Activated naive CD4-positive, alpha-beta T cell treated with anti-CD3 and anti-CD28 coated beads, Interleukin-2, amount 10 ng/mL, durations not matched to agents 7 days and 5 days (primary cell): ENCODE measurements around the gene NBAS.

Source experiments
- CTCF ChIA-PET: fragments of 350-600 bp; sonication (Branson Sonifier 250); formaldehyde crosslinking; loops from one replicate; lab custom pipeline; 2021; ENCODE audit warnings: antibody characterized with exemption; lab: Charles Lee
- DNase-seq: peaks from one replicate; pipeline ENCODE4 v3.0.0-alpha.2; 2020
- H3K27ac Mint-ChIP-seq: one replicate; pipeline ENCODE4 v1.8.0; 2021; ENCODE audit warnings: mild to moderate bottlenecking, moderate library complexity, mixed read lengths
- H3K27me3 Mint-ChIP-seq: one replicate; pipeline ENCODE4 v1.8.0; 2021; ENCODE audit warnings: mild to moderate bottlenecking, mixed read lengths
- H3K36me3 Mint-ChIP-seq: one replicate; pipeline ENCODE4 v1.8.0; 2021; ENCODE audit warnings: mixed read lengths
- H3K4me1 Mint-ChIP-seq: one replicate; pipeline ENCODE4 v1.8.0; 2021; ENCODE audit warnings: mixed read lengths
- H3K4me3 Mint-ChIP-seq: one replicate; pipeline ENCODE4 v1.8.0; 2021; ENCODE audit warnings: mild to moderate bottlenecking, moderate library complexity, mixed read lengths
- H3K9me3 Mint-ChIP-seq: one replicate; pipeline ENCODE4 v1.8.0; 2021; ENCODE audit warnings: mixed read lengths

Gene NBAS

GRCh38 chr2:15173501-15173900, 387.6 kb downstream of the NBAS start:
- H3K36me3 Mint-ChIP-seq: peaks cover 10% of the 10 kb centered on the region
- no peaks in the 10 kb centered on the region for H3K9me3 Mint-ChIP-seq
- no peaks in the 10 kb centered on the region for H3K27me3 Mint-ChIP-seq
- DNase-seq: no peak
- peaks cover 36% of the 10 kb centered on the region for H3K4me1 Mint-ChIP-seq
- CTCF ChIA-PET: no interaction called here
- no peak overlapping the region for H3K4me3 Mint-ChIP-seq
- H3K27ac Mint-ChIP-seq: no peak overlapping the region

GRCh38 chr2:15172825-15173224, 388.3 kb downstream of the NBAS start:
- Mint-ChIP-seq H3K27me3 (no peaks in the 10 kb centered on the region), H3K36me3 (peaks cover 8% of the 10 kb centered on the region), H3K27ac (no peak overlapping the region), H3K4me3 (no peak overlapping the region), H3K9me3 (no peaks in the 10 kb centered on the region), H3K4me1 (peaks cover 29% of the 10 kb centered on the region)
- DNase-seq: no peak
- CTCF ChIA-PET: no interaction called here

GRCh38 chr2:15170070-15170775, 390.9 kb downstream of the NBAS start:
- Mint-ChIP-seq H3K4me1 (peaks cover 5% of the 10 kb centered on the region), H3K36me3 (peaks cover 2% of the 10 kb centered on the region), H3K9me3 (no peaks in the 10 kb centered on the region), H3K27me3 (no peaks in the 10 kb centered on the region), H3K27ac (no peak overlapping the region), H3K4me3 (no peak overlapping the region)
- CTCF ChIA-PET: no interaction called here
- DNase-seq: no peak

GRCh38 chr2:15169326-15170069, 391.6 kb downstream of the NBAS start:
- no peak for DNase-seq
- Mint-ChIP-seq H3K27me3 (no peaks in the 10 kb centered on the region), H3K4me3 (no peak overlapping the region), H3K27ac (no peak overlapping the region), H3K36me3 (peaks cover 2% of the 10 kb centered on the region), H3K9me3 (no peaks in the 10 kb centered on the region), H3K4me1 (peaks cover 5% of the 10 kb centered on the region)
- CTCF ChIA-PET: no interaction called here

GRCh38 chr2:15168116-15168515, 393.0 kb downstream of the NBAS start:
- CTCF ChIA-PET: no interaction called here
- DNase-seq: no peak
- H3K27ac Mint-ChIP-seq: no peak overlapping the region
- H3K4me3 Mint-ChIP-seq: no peak overlapping the region
- no peaks in the 10 kb centered on the region for H3K27me3 Mint-ChIP-seq
- H3K36me3 Mint-ChIP-seq: peaks cover 2% of the 10 kb centered on the region
- no peaks in the 10 kb centered on the region for H3K9me3 Mint-ChIP-seq
- no peaks in the 10 kb centered on the region for H3K4me1 Mint-ChIP-seq

GRCh38 chr2:15166878-15167277, 394.3 kb downstream of the NBAS start:
- CTCF ChIA-PET: no interaction called here
- Mint-ChIP-seq H3K4me3 (no peak overlapping the region), H3K4me1 (no peaks in the 10 kb centered on the region), H3K27ac (no peak overlapping the region), H3K27me3 (peaks cover 5% of the 10 kb centered on the region), H3K9me3 (no peaks in the 10 kb centered on the region), H3K36me3 (peaks cover 2% of the 10 kb centered on the region)
- no peak for DNase-seq

- H3K27me3 Mint-ChIP-seq: peaks cover 10% of the 10 kb centered on the region
- H3K9me3 Mint-ChIP-seq: no peaks in the 10 kb centered on the region
- CTCF ChIA-PET: interaction anchor here (1.1 kb wide), 1 partner anchor 19 kb away, joined by 3 read pairs; no protein-coding TSS in a partner anchor
- no peak for DNase-seq
- H3K4me1 Mint-ChIP-seq: no peaks in the 10 kb centered on the region
- no peak overlapping the region for H3K27ac Mint-ChIP-seq
- peaks cover 2% of the 10 kb centered on the region for H3K36me3 Mint-ChIP-seq
- no peak overlapping the region for H3K4me3 Mint-ChIP-seq
Measured at GRCh38 chr2:15163326-15163725, 397.8 kb downstream of the NBAS start.

GRCh38 chr2:15162620-15163019, 398.5 kb downstream of the NBAS start:
- Mint-ChIP-seq H3K4me3 (no peak overlapping the region), H3K9me3 (no peaks in the 10 kb centered on the region), H3K27me3 (peaks cover 10% of the 10 kb centered on the region), H3K4me1 (no peaks in the 10 kb centered on the region), H3K36me3 (peaks cover 2% of the 10 kb centered on the region), H3K27ac (no peak overlapping the region)
- DNase-seq: no peak
- CTCF ChIA-PET: interaction anchor here (1.1 kb wide), 1 partner anchor 18 kb away, joined by 3 read pairs; no protein-coding TSS in a partner anchor

- no peak for DNase-seq
- peaks cover 10% of the 10 kb centered on the region for H3K4me1 Mint-ChIP-seq
- CTCF ChIA-PET: interaction anchor here (0.7 to 1.5 kb wide), 8 partner anchors 14 to 417 kb away, joined by 3 to 4 read pairs (median 3); no protein-coding TSS in a partner anchor
- H3K36me3 Mint-ChIP-seq: no peaks in the 10 kb centered on the region
- H3K4me3 Mint-ChIP-seq: no peak overlapping the region
- H3K27ac Mint-ChIP-seq: no peak overlapping the region
- no peaks in the 10 kb centered on the region for H3K9me3 Mint-ChIP-seq
- peaks cover 10% of the 10 kb centered on the region for H3K27me3 Mint-ChIP-seq
Measured at GRCh38 chr2:15160201-15160991, 400.7 kb downstream of the NBAS start.

GRCh38 chr2:15159751-15160177, 401.4 kb downstream of the NBAS start:
- Mint-ChIP-seq H3K27ac (no peak overlapping the region), H3K9me3 (no peaks in the 10 kb centered on the region), H3K27me3 (peaks cover 10% of the 10 kb centered on the region), H3K36me3 (no peaks in the 10 kb centered on the region), H3K4me3 (no peak overlapping the region), H3K4me1 (peaks cover 10% of the 10 kb centered on the region)
- DNase-seq: peak; percentile 29
- CTCF ChIA-PET: interaction anchor here (0.7 to 1.5 kb wide), 6 partner anchors 15 to 258 kb away, joined by 3 to 4 read pairs (median 3); no protein-coding TSS in a partner anchor

GRCh38 chr2:15159206-15159605, 401.9 kb downstream of the NBAS start:
- Mint-ChIP-seq H3K9me3 (no peaks in the 10 kb centered on the region), H3K27ac (no peak overlapping the region), H3K4me1 (peaks cover 14% of the 10 kb centered on the region), H3K36me3 (no peaks in the 10 kb centered on the region), H3K27me3 (peaks cover 10% of the 10 kb centered on the region), H3K4me3 (no peak overlapping the region)
- CTCF ChIA-PET: interaction anchor here (0.8 to 1.5 kb wide), 3 partner anchors 17 to 258 kb away, joined by 3 to 4 read pairs (median 3); no protein-coding TSS in a partner anchor
- no peak for DNase-seq

- H3K4me3 Mint-ChIP-seq: no peak overlapping the region
- peaks cover 10% of the 10 kb centered on the region for H3K27me3 Mint-ChIP-seq
- no peak for DNase-seq
- CTCF ChIA-PET: no interaction called here
- H3K4me1 Mint-ChIP-seq: peaks cover 14% of the 10 kb centered on the region
- H3K9me3 Mint-ChIP-seq: no peaks in the 10 kb centered on the region
- no peaks in the 10 kb centered on the region for H3K36me3 Mint-ChIP-seq
- H3K27ac Mint-ChIP-seq: no peak overlapping the region
Measured at GRCh38 chr2:15158532-15158931, 402.6 kb downstream of the NBAS start.

GRCh38 chr2:15158100-15158499, 403.0 kb downstream of the NBAS start:
- Mint-ChIP-seq H3K27me3 (peaks cover 10% of the 10 kb centered on the region), H3K4me3 (no peak overlapping the region), H3K36me3 (no peaks in the 10 kb centered on the region), H3K27ac (no peak overlapping the region), H3K9me3 (no peaks in the 10 kb centered on the region), H3K4me1 (peaks cover 14% of the 10 kb centered on the region)
- no peak for DNase-seq
- CTCF ChIA-PET: no interaction called here
